GM19035 (cell line): Measurements from ENCODE around the gene RMND5A.

Experiments used
- ATAC-seq: cut with Tn5 transposase; IDR thresholded peaks from one replicate; pipeline ENCODE4 v1.9.1; 2021; ENCODE audit not compliant: unreplicated experiment

Gene RMND5A

DNA sequence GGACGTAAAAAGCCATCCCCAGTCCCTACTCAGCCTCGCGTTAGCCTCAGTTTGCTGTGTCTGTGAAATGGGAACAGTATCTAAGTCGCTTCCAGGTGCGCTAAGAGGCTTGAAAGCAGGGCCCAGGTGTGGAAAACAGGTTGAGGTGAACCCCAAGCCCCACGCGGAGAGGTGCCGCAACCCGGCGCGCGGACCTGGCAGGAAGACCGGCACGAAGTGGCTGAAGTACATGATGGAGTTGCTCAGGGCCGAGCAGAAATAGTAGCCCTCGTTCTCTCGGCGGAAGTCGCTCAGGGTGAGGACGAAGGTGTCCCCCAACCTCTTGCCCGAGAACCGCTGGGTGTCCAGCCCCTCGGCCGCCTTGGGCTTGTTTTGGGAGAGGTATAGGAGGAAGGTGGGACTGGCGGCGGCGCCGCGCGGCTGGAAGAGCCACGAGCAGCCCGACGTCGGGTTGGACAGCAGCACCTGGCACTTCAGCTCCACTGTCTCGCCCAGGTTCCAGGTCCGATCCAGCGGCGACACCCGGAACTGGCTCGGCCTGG, 70.1 kb downstream of the RMND5A start:
- ATAC-seq: no peak

DNA sequence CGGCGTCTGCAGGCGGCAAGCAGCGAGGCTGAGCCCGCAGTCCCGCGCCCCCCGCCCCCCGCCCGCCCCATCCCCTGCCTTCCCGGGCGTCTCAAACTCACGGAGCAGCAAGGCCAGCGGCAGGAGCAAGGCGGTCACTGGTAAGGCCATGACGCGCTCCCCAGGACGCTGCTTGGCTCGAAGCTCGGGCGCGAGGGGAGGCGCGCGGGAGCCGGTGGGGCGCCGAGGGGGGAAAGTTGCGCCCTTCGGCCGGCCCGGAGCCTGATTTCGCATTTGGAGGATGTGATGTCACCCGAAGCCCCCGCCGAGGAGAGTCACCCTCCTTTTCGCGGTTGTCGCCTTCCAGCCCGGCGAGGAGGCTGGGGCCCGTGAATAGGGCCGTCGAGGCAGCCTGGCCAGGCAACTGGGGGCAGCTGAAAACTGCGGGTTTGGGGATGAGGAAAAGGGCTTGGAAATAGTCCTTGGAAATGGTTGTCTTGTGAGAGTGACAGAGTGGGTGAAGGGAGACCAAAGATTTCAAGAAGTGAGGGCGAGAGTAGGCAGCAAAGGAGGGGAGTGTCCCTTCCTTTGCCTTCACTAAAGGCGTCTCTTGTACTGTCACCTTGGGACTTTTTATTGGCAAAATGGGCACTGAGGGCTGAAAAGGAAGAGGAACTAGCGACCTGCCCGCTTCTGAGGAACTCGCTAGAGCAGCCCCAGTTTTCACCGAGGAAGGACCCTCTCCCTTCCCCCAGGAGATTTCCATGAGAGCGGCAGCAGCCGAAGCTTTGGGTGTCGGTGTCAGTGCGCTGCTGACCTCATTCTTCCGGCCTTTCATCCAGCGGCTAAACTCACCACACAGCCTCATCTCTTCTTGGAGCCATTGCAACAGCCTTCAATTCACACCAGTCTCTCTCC, 70.8 kb downstream of the RMND5A start, which contains the start of gene CD8A:
Gene CD8A (minus strand): TSS at position 238 of the 897 bp plus-strand sequence. CDS start 88 bp downstream, at position 150.
- no peak for ATAC-seq

DNA sequence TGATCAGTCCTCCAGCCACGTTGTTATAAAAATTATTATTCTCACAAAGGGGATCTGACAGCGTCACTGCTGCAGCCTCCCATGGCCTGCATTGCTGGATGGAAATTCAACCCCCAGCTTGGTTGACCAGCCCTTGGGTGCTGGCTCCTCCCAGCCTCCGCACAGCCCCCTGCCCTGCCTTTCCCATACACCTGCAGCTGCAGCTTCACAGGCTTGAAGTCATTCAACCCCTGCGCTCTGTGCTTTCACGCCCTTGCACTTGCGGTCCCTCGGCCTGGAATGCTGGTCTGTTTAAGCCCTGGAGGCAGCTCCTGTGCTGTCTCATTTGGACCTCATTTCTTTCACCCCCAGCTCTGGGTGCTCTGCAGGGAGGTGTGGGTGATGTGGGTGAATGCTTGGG, 71.5 kb downstream of the RMND5A start:
- ATAC-seq: no peak

DNA sequence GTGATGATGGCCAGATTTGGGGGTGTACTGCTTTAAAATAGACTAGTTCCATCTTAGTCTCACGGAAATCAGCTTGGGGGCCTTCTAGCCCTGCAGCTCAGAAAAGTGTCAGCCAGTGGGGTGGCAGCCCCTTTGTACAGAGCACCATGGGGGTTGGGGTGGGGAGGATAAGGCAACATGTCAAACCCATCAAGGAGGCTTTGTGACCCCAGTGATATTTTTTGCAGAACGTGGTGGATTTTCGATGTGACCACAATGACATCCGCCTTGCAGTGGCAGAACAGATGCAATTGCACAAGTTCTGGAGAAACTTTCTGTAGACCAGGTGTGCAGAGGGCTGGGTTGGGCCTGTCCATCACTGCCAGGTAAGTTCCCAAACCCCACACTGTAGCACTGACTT, 73.7 kb downstream of the RMND5A start:
- no peak for ATAC-seq

DNA sequence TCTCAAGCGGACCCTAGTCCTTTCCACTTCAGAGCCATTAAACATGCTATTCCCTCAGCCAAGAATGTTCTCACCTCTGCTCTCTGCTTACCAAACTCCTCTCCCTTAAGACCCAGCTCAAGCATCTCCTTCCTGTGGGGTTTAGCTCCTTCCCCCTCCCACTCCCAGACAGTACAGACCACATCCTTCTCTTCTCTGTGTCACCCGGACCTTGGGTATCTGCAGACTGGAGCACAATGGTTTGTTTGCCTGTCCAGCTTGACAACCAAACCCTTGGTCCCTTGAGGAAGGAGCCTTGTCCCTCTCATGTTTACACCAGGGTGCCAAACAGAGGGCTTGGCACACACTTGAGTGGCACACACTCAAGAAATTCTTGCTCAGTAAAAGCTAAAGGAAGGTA, 74.8 kb downstream of the RMND5A start:
- ATAC-seq: no peak

DNA sequence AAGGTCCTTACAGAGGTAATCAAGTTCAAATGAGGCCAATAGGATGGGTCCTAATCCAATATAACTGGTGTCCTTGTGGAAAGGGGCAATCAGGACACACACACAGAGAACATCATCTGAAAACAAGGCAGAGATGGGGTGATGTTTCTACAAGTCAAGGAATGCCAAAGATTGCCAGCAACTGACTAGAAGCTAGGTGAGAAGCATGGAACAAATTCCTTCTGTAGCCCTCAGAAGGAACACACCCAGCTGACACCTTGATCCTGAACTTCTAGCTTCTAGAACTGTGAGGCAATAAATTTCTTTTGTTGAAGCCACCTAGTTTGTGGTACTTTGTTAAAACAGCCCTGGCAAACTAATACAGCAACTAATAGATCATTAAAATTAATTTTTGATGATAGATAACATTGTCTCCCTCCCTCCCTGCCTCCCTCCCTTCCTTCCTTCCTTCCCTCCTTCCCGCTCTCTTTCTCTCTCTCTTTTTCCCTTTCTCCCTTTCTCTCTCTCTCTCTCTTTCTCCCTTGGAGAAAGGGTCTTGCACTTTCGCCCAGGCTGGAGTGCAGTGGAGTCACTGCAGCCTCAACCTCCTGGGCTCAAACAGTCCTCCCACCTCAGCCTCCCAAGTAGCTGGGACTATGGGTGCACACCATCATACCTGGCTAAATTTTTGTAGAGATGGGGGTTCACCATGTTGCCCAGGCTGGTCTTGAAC, 80.9 kb downstream of the RMND5A start:
- ATAC-seq: no peak

DNA sequence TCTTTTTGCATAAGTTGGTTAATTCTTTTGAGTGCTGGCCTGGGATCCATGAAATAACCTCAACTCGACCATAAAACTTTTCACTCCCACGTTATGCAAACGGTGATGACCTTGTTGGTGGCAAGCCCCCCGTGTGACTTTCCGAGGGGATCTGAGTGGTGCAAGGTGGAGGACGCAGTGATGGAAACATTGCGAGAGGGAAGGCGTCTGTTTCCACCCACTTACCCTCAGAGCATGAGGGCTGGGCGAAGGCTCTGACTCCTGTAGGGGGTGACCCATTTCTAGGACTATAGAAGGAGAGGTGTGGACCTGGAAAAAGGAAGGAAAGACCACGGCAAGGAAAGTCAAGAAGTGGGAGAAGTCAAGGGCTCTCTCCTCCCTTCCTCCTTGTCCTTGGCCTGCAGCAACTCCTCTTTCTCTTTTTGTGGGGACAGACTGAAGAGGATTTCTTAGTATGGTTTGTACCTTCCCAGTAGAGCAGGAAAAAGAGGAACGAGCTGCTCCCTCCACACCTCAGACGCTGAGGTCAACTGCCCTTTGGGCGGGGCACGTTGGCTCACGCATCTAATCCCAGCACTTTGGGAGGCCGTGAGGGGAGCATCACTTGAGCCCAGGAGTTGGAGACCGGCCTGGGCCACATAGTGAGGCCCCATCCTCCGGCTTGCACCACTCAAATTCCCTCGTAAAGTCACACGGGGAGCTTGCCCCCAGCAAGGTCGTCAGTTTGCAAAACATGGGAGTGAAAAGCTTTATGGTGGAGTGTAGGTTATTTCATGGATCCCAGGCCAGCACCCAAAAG, 86.2 kb downstream of the RMND5A start:
- no peak for ATAC-seq

DNA sequence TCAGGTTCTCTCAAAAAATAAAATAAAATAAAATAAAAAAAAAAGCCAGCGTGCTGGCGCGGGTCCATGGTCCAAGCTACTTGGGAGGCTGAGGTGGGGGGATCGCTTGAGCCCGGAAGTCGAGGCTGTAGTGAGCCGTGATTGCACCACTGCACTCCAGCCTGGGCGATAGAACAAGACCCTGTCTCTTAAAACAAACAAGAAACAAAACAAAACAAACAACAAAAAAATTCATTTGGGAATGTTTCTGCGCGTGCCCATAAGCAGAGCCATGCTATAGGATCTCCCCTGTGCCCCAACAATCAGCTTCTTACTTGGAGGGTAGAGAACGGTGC, 87.0 kb downstream of the RMND5A start:
- ATAC-seq: no peak

DNA sequence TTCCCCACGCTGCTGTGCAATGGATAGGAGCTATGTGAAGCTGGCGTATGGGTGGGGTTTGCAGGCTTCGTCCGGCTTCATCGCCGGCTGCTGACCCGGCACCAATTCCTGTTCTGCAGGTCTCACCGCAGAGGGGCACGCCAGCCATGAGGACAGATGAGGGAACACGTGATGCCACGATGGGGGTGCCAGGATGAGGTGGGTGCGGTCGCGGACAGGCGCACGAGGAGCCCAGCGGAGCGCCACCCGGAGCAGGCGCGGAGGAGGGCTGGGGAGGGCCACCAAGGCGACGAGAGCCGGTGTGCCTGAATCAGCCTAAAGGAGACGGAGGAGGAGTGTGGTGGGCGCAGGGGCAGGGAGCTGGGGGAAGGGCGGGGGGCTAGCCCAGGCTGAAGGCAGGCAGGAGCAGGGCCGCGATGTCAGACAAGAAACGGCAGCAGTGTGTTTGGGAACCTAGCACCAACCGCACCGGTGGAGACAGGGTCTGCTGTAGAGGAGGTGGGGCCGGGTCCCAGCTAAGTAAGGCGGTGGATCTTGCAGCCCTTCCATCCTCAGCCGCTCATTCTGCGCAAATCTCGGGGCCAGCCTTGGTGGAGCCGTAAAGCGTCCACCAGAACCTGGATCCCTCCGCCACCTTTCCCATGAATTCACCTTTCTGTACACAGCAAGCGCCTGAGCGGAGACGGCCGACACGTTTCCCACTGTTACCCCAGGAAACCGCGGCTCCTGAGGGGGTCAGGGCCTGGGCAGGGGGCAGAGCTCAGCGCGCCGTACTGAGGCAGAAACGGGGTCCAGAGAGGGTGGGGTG, 87.6 kb downstream of the RMND5A start:
- no peak for ATAC-seq

DNA sequence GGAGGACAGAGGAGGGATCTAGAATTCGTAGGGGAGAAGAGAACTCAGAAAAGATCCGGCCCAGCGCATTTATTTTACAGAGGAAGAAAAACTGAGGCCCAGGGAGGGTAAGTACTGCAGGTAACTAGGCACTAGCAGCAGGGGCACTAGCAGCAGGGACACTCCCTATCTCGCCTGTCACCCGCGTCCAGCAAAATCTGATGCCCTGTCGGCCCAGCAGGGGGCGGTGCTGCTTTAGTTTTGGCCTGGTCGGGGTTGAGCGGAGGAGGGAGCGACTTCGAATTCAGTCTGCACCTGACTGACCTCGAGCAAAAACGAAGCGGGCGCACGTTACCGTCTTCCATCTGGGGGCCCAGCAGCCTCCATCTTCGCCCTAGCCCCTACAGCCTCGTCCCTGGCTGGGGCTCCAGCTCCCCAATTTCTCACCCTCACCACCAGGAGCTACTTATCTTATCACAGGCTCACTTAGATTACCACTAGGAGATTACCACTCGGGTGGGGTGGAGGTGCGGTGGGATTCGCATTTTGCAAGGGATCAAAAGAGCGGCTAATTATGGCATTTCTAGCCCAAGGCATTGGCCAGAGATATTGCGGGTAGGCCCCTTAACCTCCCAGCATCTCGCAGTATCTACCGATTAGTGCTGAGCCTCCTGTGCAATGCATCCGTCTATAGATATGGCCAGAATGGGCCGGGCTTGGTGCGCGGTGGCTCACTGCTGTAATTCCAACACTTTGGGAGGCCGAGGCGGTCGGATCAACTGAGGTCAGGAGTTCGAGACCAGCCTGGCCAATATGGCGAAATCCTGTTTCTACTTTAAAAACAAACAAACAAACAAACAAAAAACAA, 88.4 kb downstream of the RMND5A start:
- peak; percentile 98 for ATAC-seq

DNA sequence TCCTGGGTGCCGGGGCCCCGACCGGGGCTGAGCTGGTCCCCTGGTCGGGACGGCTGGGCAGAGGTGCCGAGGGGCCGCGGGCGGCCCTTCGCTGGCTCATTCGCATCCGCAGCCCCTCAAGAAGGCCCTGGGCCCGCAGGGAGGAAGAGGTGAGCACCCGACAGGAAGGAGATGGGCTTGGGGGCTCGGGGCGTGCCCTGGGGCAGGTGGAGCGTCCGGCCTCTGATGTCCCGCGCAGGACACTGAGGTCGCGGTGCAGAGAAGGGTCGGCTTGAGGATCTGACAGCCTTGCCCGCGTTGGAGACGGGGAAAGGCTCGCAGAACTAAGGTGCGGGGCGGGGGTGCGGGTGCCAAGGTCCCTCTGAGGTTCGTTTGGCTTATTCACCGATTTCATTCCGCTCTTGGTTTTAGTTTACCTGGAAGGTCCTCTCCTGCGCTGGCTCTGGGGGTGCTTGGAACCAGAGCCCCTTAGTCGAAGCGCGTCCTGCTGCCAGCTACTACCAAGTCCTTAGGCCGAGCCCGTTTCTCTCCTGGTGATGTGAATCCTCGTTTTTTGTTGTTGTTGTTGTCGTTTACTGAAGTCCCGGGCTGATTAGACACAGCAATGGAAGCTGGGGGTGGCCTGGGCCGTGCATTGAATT, 89.5 kb downstream of the RMND5A start:
- ATAC-seq: no peak

DNA sequence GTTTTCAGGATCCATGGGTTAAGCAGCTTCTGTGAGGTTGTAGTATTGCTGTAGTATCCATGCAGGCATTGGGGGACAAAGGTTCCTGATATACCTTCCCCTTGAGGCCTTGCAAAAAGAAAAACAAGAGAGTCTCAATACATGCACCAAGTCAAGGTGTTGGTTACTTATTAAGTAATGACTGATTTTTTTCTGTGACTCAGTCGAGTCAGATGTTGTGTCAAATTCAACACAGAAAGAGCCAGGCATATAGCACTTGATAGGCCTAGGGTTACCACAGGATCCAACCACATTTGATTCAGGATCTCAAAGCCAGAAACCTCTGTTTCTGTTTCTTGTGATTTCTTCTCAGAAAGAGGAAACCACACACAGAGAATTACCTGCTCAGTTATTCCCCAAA, 95.5 kb downstream of the RMND5A start:
- no peak for ATAC-seq

DNA sequence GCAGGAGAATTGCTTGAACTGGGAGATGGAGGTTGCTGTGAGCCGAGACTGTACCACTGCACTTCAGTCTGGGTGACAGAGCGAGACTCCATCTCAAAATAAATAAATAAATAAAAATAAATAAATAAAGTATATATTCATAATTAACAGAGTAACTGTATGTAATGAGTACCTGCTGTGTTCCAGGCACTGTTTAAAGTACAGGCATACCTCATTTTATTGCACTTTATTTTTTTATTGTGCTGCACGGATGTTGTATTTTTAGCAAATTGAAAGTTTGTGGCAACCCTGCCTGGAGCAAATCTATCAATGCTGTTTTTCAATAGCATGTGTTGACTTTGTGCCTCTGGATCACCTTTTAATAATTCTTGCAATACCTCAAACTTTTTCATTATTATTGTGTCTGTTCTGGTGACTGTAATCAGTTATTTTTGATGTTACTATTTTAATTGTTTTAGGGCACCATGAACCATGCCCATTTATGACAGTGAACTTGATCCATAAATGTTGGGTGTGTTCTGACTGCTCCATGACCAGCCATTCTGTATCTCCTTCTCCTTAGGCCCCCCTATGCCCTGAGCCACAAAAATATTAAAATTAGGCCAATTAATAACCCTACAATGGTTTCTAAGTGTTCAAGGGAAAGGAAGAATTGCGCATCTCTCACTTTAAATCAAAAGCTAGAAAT, 98.2 kb downstream of the RMND5A start:
- no peak for ATAC-seq

DNA sequence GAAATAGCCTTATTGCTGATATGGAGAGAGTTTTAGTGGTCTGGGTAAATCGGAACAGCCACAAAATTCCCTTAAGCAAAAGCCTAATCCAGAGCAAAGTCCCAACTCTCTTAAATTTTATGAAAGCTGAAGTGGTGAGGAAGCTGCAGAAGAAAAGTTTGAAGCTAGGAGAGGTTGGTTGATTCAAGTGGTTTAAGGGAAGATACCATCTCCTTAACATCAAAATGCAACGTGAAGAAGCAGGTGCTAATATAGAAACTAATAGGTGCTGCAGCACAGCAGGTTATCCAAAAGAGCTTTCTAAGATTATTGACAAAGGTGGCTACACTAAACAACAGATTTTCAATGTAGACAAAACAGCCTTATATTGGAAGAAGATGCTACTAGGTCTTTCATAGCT, 98.9 kb downstream of the RMND5A start:
- no peak for ATAC-seq

DNA sequence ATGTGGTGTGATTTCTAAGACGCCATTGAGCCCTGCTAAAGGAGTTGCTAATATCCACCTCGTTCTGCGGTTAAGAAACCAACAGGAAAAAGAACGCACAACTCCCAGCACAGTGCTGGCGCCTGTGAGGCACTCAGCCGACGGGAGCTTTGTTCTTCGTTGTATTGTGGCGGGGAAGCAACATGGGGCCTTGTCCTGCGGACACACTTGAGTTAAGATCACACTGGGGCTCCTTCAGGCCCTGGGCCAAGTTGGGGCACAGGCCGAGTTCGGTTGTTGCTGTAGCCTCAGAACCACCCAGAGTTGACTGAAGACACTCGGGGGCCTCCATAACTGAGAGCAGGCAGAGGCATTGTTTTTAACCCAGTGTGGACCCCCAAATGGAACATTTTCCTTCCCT, 101.2 kb downstream of the RMND5A start:
- ATAC-seq: no peak

DNA sequence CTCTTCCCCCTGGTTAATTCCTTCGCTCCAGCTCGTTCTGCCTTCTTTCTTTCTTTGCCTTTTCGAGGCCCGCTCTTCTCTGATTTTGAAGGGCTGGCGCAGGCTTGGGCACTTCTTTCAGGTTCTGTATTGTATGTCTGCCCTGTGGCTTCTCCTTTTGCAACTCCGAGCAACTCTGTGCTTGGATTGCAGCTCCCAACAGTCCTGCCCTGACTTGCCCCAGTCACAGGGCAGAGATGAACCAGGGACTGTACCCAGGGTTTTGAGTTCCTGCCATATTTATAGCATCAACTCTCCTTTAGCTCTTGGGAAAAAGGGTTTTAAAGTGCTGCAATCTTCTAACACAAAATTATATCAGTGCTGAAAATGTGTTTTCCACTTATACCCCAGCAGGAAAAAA, 101.8 kb downstream of the RMND5A start:
- ATAC-seq: no peak

DNA sequence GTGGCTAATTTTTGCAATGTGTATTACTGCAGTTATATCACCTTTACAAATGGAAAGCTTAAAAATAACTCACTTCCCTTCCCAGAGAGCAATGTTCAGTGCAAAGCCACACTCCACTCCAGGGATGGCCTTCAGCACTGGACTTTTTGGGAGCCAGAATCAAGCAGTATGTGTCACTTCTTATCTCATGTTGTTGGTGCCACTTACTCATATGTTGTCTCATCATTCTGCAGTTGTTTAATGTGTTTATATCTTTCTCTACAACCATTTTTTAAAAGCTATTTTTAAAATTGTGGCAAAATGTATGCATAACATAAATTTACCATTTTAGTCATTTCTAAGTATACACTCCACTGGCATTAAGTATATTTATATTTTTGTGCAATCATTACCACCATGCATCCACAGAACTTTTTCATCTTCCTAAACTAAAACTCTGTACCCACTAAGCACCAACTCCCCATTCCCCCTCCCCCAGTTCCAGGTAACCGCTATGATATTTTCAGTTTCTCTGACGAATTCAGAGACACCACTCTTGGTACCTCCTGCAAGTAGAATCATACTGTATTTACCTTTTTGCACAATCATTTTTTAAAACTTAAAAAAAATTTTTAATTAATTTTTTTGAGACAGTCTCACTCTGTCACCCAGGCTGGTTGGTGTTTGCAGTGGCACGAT, 102.7 kb downstream of the RMND5A start:
- ATAC-seq: no peak
